Tongue (tissue), 3 donors: ENCODE measurements around the gene ART5. TPM values are rescaled to one million over a fixed set of nuclear protein-coding genes. Genes with fewer than 3 reads are reported as not detected.
"Not testable (repeated sequence)": the region's sequence is repeated elsewhere in the genome, so short reads cannot be mapped to it uniquely, and the experiment has no call there.

Experiments used
- DNase-seq: peaks from one replicate; pipeline ENCODE4 v3.0.0-alpha.2; 2015
- small RNA-seq: library from RNA; depleted of rRNA; stranded (forward); fragments of <200 nt; gene quantifications from one replicate; pipeline ENCODE3, GENCODE V24; 2014; ENCODE audit warnings: low replicate concordance
- total RNA-seq: library from RNA; depleted of rRNA; stranded (reverse); fragments of >200 nt; gene quantifications from one replicate; pipeline ENCODE4 v1.2.3, GENCODE V29; 2014

ART5 gene
- total RNA-seq, 1 donor from 2014 or later: 3.6 TPM

- DNase-seq: peak; percentile 41
Measured at GRCh38 chr11:3616721-3617460, 24.9 kb downstream of the ART5 start.

DNA sequence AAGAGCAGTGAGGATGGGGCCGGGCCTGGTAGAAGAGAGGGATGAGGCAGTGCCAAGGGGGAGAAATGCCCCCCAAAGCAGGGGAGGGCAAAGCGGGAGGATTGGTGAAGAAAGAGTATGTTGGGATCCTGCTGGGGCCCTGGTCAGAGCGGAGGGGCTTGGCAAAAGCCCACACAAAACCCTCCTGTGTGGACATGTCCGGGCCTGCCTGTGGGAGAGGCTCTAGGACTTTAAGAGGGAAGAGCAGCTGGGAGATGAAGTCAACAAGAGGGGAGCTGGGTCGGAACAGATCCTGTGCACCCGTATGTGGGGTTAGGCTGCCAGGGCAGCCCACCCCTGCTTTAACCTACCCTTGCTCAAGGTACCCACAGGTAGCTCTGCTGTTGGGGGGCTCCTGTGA, 25.8 kb downstream of the ART5 start:
- peak; percentile 24 for DNase-seq

- DNase-seq: peak; percentile 45
Measured at GRCh38 chr11:3614742-3615171, 27.0 kb downstream of the ART5 start.

- DNase-seq: peak; percentile 36
Measured at GRCh38 chr11:3613998-3614741, 27.6 kb downstream of the ART5 start.

GRCh38 chr11:3611976-3612678, 29.7 kb downstream of the ART5 start:
- DNase-seq: no peak

- no peak for DNase-seq
Measured at GRCh38 chr11:3610846-3611245, 30.9 kb downstream of the ART5 start.

DNA sequence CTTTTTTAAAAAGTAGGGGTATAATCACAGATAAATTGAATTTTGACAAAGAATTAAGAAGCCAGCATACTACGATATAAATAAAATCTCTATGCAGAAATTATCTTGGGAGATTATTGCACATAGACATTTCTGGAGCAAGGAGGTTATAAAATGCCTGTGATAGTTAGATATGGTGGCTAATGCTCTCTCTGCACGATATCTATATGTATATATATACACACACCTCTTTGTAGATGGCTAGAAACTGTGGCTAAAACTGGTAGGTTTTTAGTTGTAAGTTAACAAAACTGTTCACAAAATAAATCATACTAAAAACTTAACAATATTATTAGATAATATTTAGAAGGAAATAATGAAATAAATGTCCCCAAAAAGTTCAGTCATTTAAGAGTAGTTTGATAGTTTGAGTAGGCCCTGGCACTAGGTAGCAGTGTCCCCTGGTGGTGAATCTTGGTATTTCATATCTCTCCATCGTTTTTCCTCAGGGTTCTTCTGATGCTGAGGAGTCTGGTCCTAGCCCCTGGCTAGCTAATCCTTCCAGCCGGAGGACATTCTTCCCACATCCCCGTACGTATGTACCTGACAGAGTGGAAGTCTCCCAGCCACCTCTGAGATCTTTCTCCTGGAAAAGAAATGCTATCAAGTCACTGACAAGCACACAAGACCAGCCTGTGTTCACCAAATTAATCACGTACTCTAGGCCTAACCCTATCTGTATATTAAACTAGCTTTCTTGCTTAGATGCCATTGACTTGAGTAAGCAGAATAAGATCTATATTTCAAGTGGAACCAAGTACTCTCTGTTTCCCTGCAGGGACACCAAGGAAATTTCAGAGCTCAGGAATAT, 32.2 kb downstream of the ART5 start:
- DNase-seq: peak; percentile 50

DNA sequence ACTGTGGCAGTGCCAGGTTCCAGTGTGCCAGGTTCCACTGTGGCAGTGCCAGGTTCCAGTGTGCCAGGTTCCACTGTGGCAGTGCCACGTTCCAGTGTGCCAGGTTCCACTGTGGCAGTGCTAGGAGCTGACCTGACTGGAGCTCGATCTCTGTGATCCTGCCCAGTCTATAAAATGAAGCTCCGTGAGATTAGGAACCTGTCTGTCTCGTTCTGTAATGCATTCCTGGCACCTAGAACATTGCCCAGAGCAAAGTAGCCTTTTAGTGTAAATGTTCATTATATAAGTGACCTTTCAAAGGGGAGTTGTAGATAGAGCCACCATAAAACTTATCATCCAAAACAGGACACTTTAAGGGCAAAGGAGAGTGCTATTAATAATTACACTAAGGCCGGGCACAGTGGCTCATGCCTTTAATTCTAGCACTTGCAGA, 36.0 kb downstream of the ART5 start:
- DNase-seq: no peak

- no peak for DNase-seq
Measured at GRCh38 chr11:3605283-3605662, 36.5 kb downstream of the ART5 start.

- no peak for DNase-seq
Measured at GRCh38 chr11:3604167-3604566, 37.6 kb downstream of the ART5 start.

DNA sequence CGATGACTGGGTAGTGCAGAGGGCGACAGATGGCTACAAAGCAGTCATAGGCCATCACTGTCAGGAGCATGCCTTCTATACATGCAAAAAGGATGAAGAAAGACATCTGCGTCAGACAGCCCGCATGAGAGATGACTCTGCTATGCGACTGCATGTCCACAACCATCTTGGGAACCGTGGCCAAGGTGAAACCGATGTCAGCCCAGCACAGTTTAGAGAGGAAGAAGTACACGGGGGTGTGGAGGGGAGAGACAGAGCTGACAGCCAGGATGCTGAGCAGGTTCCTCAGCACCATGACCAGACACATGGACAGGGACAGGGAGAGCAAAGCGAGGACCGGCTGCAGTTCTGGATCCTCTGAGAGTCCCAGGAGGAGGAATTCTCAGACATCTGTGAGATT, 41.6 kb downstream of the ART5 start:
- DNase-seq: not testable (repeated sequence)

- not testable (repeated sequence) for DNase-seq
Measured at GRCh38 chr11:3597743-3598142, 44.0 kb downstream of the ART5 start.

- not testable (repeated sequence) for DNase-seq
Measured at GRCh38 chr11:3591326-3591725, 50.5 kb downstream of the ART5 start.

DNA sequence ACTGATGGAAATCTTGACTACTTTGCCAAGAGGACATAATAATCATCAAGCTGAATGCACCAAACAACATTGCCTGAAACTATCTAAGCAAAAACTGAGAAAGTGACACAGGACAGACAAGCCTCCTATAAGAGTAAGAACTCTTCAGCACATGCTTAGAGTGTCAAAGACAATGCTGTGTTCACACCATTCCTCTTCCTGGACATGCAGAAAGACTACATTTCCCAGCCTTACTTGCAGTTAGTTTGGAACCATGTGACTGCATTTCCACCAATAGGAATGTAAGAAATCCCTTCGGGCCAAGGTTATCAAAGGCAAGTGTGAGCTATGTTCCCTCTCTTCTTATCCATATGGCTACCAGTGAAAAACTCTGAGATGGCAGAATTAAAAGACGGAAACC, 51.6 kb downstream of the ART5 start:
- not testable (repeated sequence) for DNase-seq

GRCh38 chr11:3588776-3589175, 53.0 kb downstream of the ART5 start:
- not testable (repeated sequence) for DNase-seq

Small RNA genes lying within 50 kb of the gene (small RNA-seq; reads per million reads assigned to genes)
- gene RF00019: not detected

Other genes with a start within 250 kb of the ART5 start
- gene ART1, start 3.1 kb upstream of the ART5 start, total RNA-seq: 4.2 TPM
- not detected for gene CHRNA10, start 29.4 kb upstream of the ART5 start, total RNA-seq
- gene NUP98, start 155.6 kb upstream of the ART5 start, total RNA-seq: 138 TPM
- 12.6 TPM for gene PGAP2, start 166.6 kb upstream of the ART5 start, total RNA-seq
- gene RHOG, start 199.0 kb upstream of the ART5 start, total RNA-seq: 17.2 TPM
- gene STIM1, start 213.7 kb upstream of the ART5 start, total RNA-seq: 71.0 TPM